ENCODE data around the gene OR11A1. TPM values are rescaled to one million over a fixed set of nuclear protein-coding genes. Genes with fewer than 3 reads are reported as not detected.

Gene OR11A1
- polyA plus RNA-seq, 1 donor (not counting 4 experiments of a cell fraction or from before 2014, with no cell fraction given) = not detected

- FAIRE-seq = peak; percentile 26
- TF ChIP-seq CTCF (optimal IDR thresholded peaks at IDR 0.05 in 1 of 3, IDR thresholded peaks at IDR 0.05 in 1 of 3, conservative IDR thresholded peaks at IDR 0.05 in 1 of 3; ENCODE audit: extremely low read depth in 1 of 3, insufficient read depth in 2 of 3, low read length in 3 of 3) (no peak), EZH2 (IDR thresholded peaks at IDR 0.05; ENCODE audit: low read length) (no peak)
- no peaks in the 10 kb centered on the region for H4K20me1 ChIP-seq (ENCODE audit: control insufficient read depth, extremely low read depth, insufficient read depth, low read length)
- H3K4me1 ChIP-seq (ENCODE audit: control insufficient read depth, extremely low read depth, insufficient read depth, low read length) = peaks cover 4% of the 10 kb centered on the region
- no peak for DNase-seq (ENCODE audit: low read depth, low spot score)
- H3K9me1 ChIP-seq (ENCODE audit: control insufficient read depth, extremely low read depth, insufficient read depth, low read length) = no peaks in the 10 kb centered on the region
- H3K27ac ChIP-seq (ENCODE audit: control insufficient read depth, insufficient read depth, low read length) = no peak overlapping the region
- H3K36me3 ChIP-seq (ENCODE audit: control insufficient read depth in 2 of 2, extremely low read depth in 1 of 2, insufficient read depth in 2 of 2, low read length in 2 of 2) = no peaks in the 10 kb centered on the region
- no peaks in the 10 kb centered on the region for H3K79me2 ChIP-seq (ENCODE audit: control insufficient read depth, insufficient read depth, low read length)
- H3K27me3 ChIP-seq (ENCODE audit: control insufficient read depth, extremely low read depth, insufficient read depth, low read length) = no peaks in the 10 kb centered on the region
- dilution Hi-C loops (cut with MboI; ENCODE audit: extremely low pct_ligation_motif_present, low sequenced_read_pairs) = no loop called here
- H3K9ac ChIP-seq (ENCODE audit: control insufficient read depth, extremely low read depth, insufficient read depth, low read length) = no peak overlapping the region
- no peaks in the 10 kb centered on the region for H3K9me3 ChIP-seq (ENCODE audit: control insufficient read depth, low read depth, low read length)
- H3K4me3 ChIP-seq (ENCODE audit: control insufficient read depth in 2 of 3, extremely low read depth in 1 of 3, insufficient read depth in 2 of 3, low read depth in 1 of 3, low read length in 3 of 3) = no peak overlapping the region
- no peak overlapping the region for H3K4me2 ChIP-seq (ENCODE audit: control insufficient read depth, extremely low read depth, insufficient read depth, low read depth, low read length)
- H2AFZ ChIP-seq (ENCODE audit: control insufficient read depth, low read length) = no peak overlapping the region
These were observed 8.9 kb upstream of the OR11A1 start for GRCh38 chr6:29465801-29466200.

GRCh38 chr6:29465279-29465678 lies 8.4 kb upstream of the OR11A1 start:
- Histone ChIP-seq H2AFZ (ENCODE audit: control insufficient read depth, low read length) (no peak overlapping the region), H3K27me3 (ENCODE audit: control insufficient read depth, extremely low read depth, insufficient read depth, low read length) (no peaks in the 10 kb centered on the region), H3K4me1 (ENCODE audit: control insufficient read depth, extremely low read depth, insufficient read depth, low read length) (peaks cover 4% of the 10 kb centered on the region), H3K79me2 (ENCODE audit: control insufficient read depth, insufficient read depth, low read length) (no peaks in the 10 kb centered on the region), H3K36me3 (ENCODE audit: control insufficient read depth in 2 of 2, extremely low read depth in 1 of 2, insufficient read depth in 2 of 2, low read length in 2 of 2) (no peaks in the 10 kb centered on the region), H3K4me3 (ENCODE audit: control insufficient read depth in 2 of 3, extremely low read depth in 1 of 3, insufficient read depth in 2 of 3, low read depth in 1 of 3, low read length in 3 of 3) (no peak overlapping the region), H3K4me2 (ENCODE audit: control insufficient read depth, extremely low read depth, insufficient read depth, low read depth, low read length) (no peak overlapping the region), H3K9ac (ENCODE audit: control insufficient read depth, extremely low read depth, insufficient read depth, low read length) (no peak overlapping the region), H4K20me1 (ENCODE audit: control insufficient read depth, extremely low read depth, insufficient read depth, low read length) (no peaks in the 10 kb centered on the region), H3K9me1 (ENCODE audit: control insufficient read depth, extremely low read depth, insufficient read depth, low read length) (no peaks in the 10 kb centered on the region), H3K9me3 (ENCODE audit: control insufficient read depth, low read depth, low read length) (no peaks in the 10 kb centered on the region), H3K27ac (ENCODE audit: control insufficient read depth, insufficient read depth, low read length) (no peak overlapping the region)
- dilution Hi-C loops (cut with MboI; ENCODE audit: extremely low pct_ligation_motif_present, low sequenced_read_pairs) = no loop called here
- DNase-seq (ENCODE audit: low read depth, low spot score) = no peak
- peak; percentile 64 for FAIRE-seq
- TF ChIP-seq CTCF (optimal IDR thresholded peaks at IDR 0.05 in 1 of 3, IDR thresholded peaks at IDR 0.05 in 1 of 3, conservative IDR thresholded peaks at IDR 0.05 in 1 of 3; ENCODE audit: extremely low read depth in 1 of 3, insufficient read depth in 2 of 3, low read length in 3 of 3) = no peak
- no peak for TF ChIP-seq EZH2 (IDR thresholded peaks at IDR 0.05; ENCODE audit: low read length)

Measured in keratinocyte (primary cell).